ENCODE measurements around the gene SKOR1.

SKOR1 gene, protein sequence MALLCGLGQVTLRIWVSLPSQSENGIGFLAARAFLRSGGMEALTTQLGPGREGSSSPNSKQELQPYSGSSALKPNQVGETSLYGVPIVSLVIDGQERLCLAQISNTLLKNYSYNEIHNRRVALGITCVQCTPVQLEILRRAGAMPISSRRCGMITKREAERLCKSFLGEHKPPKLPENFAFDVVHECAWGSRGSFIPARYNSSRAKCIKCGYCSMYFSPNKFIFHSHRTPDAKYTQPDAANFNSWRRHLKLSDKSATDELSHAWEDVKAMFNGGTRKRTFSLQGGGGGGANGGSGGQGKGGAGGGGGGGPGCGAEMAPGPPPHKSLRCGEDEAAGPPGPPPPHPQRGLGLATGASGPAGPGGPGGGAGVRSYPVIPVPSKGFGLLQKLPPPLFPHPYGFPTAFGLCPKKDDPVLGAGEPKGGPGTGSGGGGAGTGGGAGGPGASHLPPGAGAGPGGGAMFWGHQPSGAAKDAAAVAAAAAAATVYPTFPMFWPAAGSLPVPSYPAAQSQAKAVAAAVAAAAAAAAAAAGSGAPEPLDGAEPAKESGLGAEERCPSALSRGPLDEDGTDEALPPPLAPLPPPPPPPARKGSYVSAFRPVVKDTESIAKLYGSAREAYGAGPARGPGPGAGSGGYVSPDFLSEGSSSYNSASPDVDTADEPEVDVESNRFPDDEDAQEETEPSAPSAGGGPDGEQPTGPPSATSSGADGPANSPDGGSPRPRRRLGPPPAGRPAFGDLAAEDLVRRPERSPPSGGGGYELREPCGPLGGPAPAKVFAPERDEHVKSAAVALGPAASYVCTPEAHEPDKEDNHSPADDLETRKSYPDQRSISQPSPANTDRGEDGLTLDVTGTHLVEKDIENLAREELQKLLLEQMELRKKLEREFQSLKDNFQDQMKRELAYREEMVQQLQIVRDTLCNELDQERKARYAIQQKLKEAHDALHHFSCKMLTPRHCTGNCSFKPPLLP
- 1.8 to 3.5 (median 2.2) reads per million in 3 donors for total RNA-seq

DNA sequence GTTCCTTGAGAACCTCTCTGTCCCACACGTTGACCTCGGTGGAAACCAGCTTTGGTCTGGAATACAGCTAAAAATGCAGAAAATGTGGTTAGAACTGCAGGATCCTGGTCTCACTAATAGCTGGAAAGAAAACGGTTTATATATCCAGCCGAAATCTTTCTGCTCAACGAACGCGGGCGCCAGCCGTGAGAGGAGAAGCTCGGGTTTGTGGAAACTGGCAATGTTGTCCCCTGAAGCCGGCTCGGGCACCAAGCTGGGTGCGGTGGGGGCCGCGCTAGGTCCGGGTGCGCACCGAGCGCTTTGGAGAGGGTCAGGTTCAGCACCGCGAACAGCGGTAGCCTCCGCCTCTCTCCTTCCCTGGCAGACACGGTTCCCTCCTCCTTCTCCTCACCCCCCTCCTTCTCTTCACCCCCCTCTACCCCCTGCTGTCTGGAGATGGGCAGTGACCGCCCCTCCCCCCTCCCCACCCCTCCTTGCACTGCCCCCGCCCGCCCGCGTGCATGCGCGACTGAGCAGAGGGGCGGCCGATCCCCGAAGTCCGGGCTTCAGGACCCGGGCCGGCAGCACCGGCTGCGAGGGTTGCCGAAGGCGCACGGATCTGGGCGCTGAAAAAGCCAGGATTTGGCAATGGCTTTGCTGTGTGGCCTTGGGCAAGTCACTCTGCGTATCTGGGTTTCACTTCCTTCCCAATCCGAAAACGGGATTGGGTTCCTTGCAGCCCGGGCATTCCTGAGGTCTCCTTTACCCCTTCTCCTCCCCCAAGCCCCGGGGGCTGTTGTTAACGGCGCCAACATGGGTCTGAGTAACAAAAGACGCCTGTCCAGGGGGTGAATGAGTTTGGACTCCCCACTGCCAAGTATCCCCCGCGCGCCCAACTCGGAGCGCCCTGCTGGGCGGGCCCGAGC, at the start of gene SKOR1:
TSS of gene SKOR1 (plus strand) at position 534 of the 905 bp plus-strand sequence. CDS start at position 628, 94 bp downstream.
- no peaks in the 10 kb centered on the region for H3K36me3 ChIP-seq (ENCODE audit: control insufficient read depth, insufficient read depth, low read length)
- peaks cover 94% of the 10 kb centered on the region for H3K27me3 ChIP-seq (replicated peaks; ENCODE audit: control insufficient read depth, insufficient read depth, low read length, poor library complexity, severe bottlenecking)
- no peaks in the 10 kb centered on the region for H3K9me3 ChIP-seq (ENCODE audit: control insufficient read depth, low read length)
- H3K4me3 ChIP-seq (ENCODE audit: insufficient read depth, low read depth, low read length, poor library complexity, severe bottlenecking): no peak within 1 kb of the TSS
- H3K27ac ChIP-seq (ENCODE audit: insufficient read depth, low read length, poor library complexity, severe bottlenecking): no peak within 1 kb of the TSS
- peaks cover 76% of the 10 kb centered on the region for H3K4me1 ChIP-seq (ENCODE audit: control insufficient read depth, insufficient read depth, low read length, poor library complexity, severe bottlenecking)
- DNase-seq: no peak

DNA sequence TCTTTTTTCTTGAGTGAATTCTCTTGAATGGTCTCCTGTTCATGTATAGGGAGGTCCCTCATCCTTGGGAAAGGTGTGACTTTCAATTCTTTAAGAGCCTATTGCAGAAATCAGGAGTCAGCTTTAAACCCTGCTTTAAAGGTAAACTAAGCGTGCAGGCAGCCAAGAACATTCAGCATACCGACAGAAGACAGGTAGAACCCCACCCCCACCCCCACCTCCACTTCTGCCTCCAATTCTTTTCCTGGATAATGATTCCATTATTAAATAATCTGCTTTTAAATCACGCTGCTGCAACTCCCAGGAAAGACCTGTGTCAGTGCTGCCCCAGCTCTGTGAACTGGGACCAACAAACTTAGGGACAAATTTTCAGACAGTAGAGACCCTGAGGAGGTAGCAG, 49.3 kb upstream of the SKOR1 start:
- no peak overlapping the region for H3K27ac ChIP-seq (ENCODE audit: insufficient read depth, low read length, poor library complexity, severe bottlenecking)
- no peak overlapping the region for H3K4me3 ChIP-seq (ENCODE audit: insufficient read depth, low read depth, low read length, poor library complexity, severe bottlenecking)
- H3K9me3 ChIP-seq (ENCODE audit: control insufficient read depth, low read length): no peaks in the 10 kb centered on the region

DNA sequence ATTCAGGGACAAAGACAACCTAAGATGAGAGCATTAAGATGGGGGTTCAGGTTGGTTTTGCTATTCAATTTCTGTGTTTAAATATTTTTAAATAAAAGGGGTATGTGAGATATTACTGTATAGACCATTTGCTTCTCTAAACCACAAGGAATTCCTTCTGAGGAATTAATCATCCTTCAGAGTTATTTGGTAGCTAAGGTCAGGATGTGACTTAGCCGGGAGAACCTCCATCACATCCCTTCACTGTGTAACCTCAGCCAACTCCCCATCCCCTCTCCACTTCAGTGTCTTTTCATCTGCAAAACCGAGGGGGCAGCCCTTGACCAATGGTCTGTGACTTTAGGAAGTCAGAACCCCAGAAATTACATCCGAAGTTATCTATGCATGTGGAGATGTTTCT, 48.7 kb upstream of the SKOR1 start:
- DNase-seq: no peak
- Histone ChIP-seq H3K27ac (ENCODE audit: insufficient read depth, low read length, poor library complexity, severe bottlenecking) (no peak overlapping the region), H3K4me3 (ENCODE audit: insufficient read depth, low read depth, low read length, poor library complexity, severe bottlenecking) (no peak overlapping the region), H3K9me3 (ENCODE audit: control insufficient read depth, low read length) (no peaks in the 10 kb centered on the region), H3K27me3 (replicated peaks; ENCODE audit: control insufficient read depth, insufficient read depth, low read length, poor library complexity, severe bottlenecking) (no peaks in the 10 kb centered on the region), H3K4me1 (ENCODE audit: control insufficient read depth, insufficient read depth, low read length, poor library complexity, severe bottlenecking) (no peaks in the 10 kb centered on the region), H3K36me3 (ENCODE audit: control insufficient read depth, insufficient read depth, low read length) (no peaks in the 10 kb centered on the region)

More for the DNA sequence above, 49.3 kb upstream of the SKOR1 start:
- DNase-seq: no peak
- H3K27me3 ChIP-seq (replicated peaks; ENCODE audit: control insufficient read depth, insufficient read depth, low read length, poor library complexity, severe bottlenecking): no peaks in the 10 kb centered on the region
- no peaks in the 10 kb centered on the region for H3K36me3 ChIP-seq (ENCODE audit: control insufficient read depth, insufficient read depth, low read length)
- no peaks in the 10 kb centered on the region for H3K4me1 ChIP-seq (ENCODE audit: control insufficient read depth, insufficient read depth, low read length, poor library complexity, severe bottlenecking)

DNA sequence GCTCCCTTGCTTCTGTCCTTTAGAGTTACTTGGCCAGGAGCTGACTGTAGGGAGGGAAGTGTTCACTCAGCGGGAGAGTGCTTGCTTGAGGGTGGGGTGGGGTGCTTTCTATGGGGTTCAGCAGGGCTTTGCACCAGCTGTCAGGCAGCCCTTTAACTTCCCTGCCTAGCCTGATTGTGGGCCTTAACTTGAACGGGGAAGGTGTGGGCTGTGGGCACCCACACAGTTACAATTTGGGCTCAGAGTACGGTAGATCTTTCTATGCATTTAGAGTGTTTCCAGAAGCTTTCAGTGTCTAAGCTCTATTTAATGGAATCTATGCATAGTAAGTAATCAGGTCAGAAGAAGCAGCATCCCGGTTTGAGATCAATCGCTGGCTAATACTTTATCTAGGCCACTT, 48.2 kb upstream of the SKOR1 start:
- Histone ChIP-seq H3K9me3 (ENCODE audit: control insufficient read depth, low read length) (no peaks in the 10 kb centered on the region), H3K27ac (ENCODE audit: insufficient read depth, low read length, poor library complexity, severe bottlenecking) (no peak overlapping the region), H3K36me3 (ENCODE audit: control insufficient read depth, insufficient read depth, low read length) (no peaks in the 10 kb centered on the region), H3K4me1 (ENCODE audit: control insufficient read depth, insufficient read depth, low read length, poor library complexity, severe bottlenecking) (no peaks in the 10 kb centered on the region), H3K4me3 (ENCODE audit: insufficient read depth, low read depth, low read length, poor library complexity, severe bottlenecking) (no peak overlapping the region), H3K27me3 (replicated peaks; ENCODE audit: control insufficient read depth, insufficient read depth, low read length, poor library complexity, severe bottlenecking) (no peaks in the 10 kb centered on the region)
- no peak for DNase-seq

DNA sequence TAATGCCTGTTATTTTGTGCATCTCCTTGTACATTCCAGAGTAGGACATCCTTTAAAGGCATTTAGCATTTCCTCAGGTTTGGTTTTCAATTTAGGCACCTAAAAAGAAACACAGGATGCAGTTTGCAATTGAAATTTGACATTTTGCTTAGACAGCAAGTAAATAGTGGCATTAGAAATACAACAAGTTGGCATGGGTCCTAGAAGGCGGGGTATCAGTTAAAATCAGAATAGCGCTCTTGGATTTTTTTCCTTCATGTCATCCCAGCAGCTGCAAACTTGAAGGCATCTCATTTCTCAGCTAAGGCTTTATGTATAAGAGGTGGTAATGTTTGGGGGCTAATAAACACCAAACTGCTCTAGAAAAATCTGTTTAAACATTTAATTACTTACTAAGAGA, 47.5 kb upstream of the SKOR1 start:
- H3K27me3 ChIP-seq (replicated peaks; ENCODE audit: control insufficient read depth, insufficient read depth, low read length, poor library complexity, severe bottlenecking): no peaks in the 10 kb centered on the region
- DNase-seq: no peak

DNA sequence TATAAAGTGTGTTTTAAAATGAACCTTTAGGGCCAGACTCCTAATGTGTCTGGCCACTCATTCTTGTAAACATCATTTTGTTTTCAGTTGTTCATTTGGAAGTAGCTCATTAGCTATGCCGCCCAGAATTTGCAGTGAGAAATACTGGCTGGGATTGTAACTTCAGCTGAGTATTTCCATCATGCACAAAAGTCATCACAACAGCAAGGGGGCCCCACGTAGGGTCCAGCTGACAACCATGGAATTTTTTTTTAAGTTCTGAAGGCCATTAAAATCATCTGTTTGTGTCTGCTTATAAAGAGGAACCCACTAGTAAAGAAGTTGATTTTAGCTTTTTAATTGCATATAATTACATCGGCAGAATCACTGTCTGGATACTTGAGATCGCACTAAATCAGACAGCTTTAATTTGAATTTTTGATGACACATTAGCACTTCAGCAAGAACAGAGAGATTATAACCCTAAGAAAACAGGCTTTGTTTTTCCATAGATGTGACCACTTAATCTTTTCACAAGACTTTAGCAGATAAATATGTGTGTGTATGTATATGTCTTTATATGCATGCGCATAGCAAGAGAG, 46.3 kb upstream of the SKOR1 start:
- H3K9me3 ChIP-seq (ENCODE audit: control insufficient read depth, low read length): no peaks in the 10 kb centered on the region
- H3K4me3 ChIP-seq (ENCODE audit: insufficient read depth, low read depth, low read length, poor library complexity, severe bottlenecking): no peak overlapping the region
- no peaks in the 10 kb centered on the region for H3K36me3 ChIP-seq (ENCODE audit: control insufficient read depth, insufficient read depth, low read length)
- no peak overlapping the region for H3K27ac ChIP-seq (ENCODE audit: insufficient read depth, low read length, poor library complexity, severe bottlenecking)
- no peak for DNase-seq
- no peaks in the 10 kb centered on the region for H3K27me3 ChIP-seq (replicated peaks; ENCODE audit: control insufficient read depth, insufficient read depth, low read length, poor library complexity, severe bottlenecking)
- peaks cover 7% of the 10 kb centered on the region for H3K4me1 ChIP-seq (ENCODE audit: control insufficient read depth, insufficient read depth, low read length, poor library complexity, severe bottlenecking)

More for the DNA sequence above, 47.5 kb upstream of the SKOR1 start:
- Histone ChIP-seq H3K9me3 (ENCODE audit: control insufficient read depth, low read length) (no peaks in the 10 kb centered on the region), H3K36me3 (ENCODE audit: control insufficient read depth, insufficient read depth, low read length) (no peaks in the 10 kb centered on the region), H3K4me3 (ENCODE audit: insufficient read depth, low read depth, low read length, poor library complexity, severe bottlenecking) (no peak overlapping the region), H3K4me1 (ENCODE audit: control insufficient read depth, insufficient read depth, low read length, poor library complexity, severe bottlenecking) (peaks cover 1% of the 10 kb centered on the region), H3K27ac (ENCODE audit: insufficient read depth, low read length, poor library complexity, severe bottlenecking) (no peak overlapping the region)

DNA sequence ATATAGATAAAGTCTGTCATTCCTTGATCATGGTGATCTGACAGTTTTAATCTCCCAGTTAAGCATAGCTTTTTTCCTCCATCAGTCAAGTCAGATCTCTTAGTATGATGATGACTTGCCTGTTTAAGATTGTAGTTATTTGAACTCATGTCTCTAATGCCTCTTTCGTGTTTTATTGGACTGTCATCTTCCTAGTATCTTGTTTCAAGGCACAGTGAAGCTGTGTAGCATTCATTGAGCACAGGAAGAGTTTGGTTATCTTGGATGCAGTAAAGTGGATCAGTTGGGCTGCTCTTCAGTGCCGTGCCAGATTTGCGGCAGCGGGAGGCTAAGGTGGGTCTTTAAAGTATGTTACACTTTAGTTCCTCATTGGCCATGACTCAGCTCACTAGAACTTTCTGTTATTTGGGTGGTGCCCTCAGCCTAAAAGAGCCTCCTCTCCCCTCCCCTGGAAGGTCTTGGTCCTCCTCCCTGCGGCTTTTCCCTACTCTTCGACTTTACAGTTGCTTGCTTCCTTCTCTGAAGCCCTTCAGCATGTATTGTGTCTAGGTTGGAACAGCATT, 45.7 kb upstream of the SKOR1 start:
- peaks cover 7% of the 10 kb centered on the region for H3K4me1 ChIP-seq (ENCODE audit: control insufficient read depth, insufficient read depth, low read length, poor library complexity, severe bottlenecking)
- no peaks in the 10 kb centered on the region for H3K27me3 ChIP-seq (replicated peaks; ENCODE audit: control insufficient read depth, insufficient read depth, low read length, poor library complexity, severe bottlenecking)
- no peaks in the 10 kb centered on the region for H3K9me3 ChIP-seq (ENCODE audit: control insufficient read depth, low read length)
- H3K27ac ChIP-seq (ENCODE audit: insufficient read depth, low read length, poor library complexity, severe bottlenecking): no peak overlapping the region
- H3K36me3 ChIP-seq (ENCODE audit: control insufficient read depth, insufficient read depth, low read length): no peaks in the 10 kb centered on the region
- H3K4me3 ChIP-seq (ENCODE audit: insufficient read depth, low read depth, low read length, poor library complexity, severe bottlenecking): no peak overlapping the region
- DNase-seq: no peak

DNA sequence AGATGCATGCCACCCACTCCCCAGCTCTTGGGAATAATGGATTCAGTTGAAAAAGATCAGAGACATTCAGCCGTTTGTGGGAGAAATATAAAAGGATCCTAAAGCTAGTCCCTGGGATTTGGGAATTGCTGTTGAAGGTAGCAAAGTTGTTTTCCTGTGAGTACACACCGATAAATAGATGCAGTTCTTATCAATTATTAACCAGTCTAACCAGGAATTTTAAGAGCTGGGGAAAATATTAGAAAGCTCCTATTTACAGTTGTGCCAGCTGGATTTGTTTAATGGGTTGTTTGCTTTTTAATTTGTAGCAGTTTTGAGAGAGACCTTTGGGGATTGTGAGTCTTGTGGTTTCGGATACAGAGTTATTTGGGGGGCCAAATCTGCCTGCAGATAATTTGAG, 44.2 kb upstream of the SKOR1 start:
- Histone ChIP-seq H3K4me1 (ENCODE audit: control insufficient read depth, insufficient read depth, low read length, poor library complexity, severe bottlenecking) (peaks cover 7% of the 10 kb centered on the region), H3K4me3 (ENCODE audit: insufficient read depth, low read depth, low read length, poor library complexity, severe bottlenecking) (no peak overlapping the region), H3K36me3 (ENCODE audit: control insufficient read depth, insufficient read depth, low read length) (no peaks in the 10 kb centered on the region), H3K27ac (ENCODE audit: insufficient read depth, low read length, poor library complexity, severe bottlenecking) (no peak overlapping the region), H3K27me3 (replicated peaks; ENCODE audit: control insufficient read depth, insufficient read depth, low read length, poor library complexity, severe bottlenecking) (no peaks in the 10 kb centered on the region), H3K9me3 (ENCODE audit: control insufficient read depth, low read length) (no peaks in the 10 kb centered on the region)
- DNase-seq: no peak

Data from effector memory CD4-positive, alpha-beta T cell (primary cell).